ENCODE results near the gene DLG4. TPM values are rescaled to one million over a fixed set of nuclear protein-coding genes. Genes with fewer than 3 reads are reported as not detected.

Gene DLG4
- polyA plus RNA-seq, 4 donors = 21.1 to 53.3 (median 39.1) TPM

- DNase-seq (ENCODE audit: low read depth in 4 of 4, low spot score in 2 of 4) = no peak
Measured at GRCh38 chr17:7217113-7217987, 2.3 kb downstream of the DLG4 start.

GRCh38 chr17:7216242-7217112 lies 3.2 kb downstream of the DLG4 start:
- no peak for DNase-seq (ENCODE audit: low read depth in 4 of 4, low spot score in 2 of 4)

GRCh38 chr17:7215652-7216180 lies 3.9 kb downstream of the DLG4 start:
- DNase-seq (ENCODE audit: low read depth in 4 of 4, low spot score in 2 of 4) = no peak

- DNase-seq (ENCODE audit: low read depth in 4 of 4, low spot score in 2 of 4) = peak in 1 of 4 donors; percentile 90
Measured at GRCh38 chr17:7215136-7215638, 4.4 kb downstream of the DLG4 start.

GRCh38 chr17:7214300-7215135 lies 5.1 kb downstream of the DLG4 start:
- peak in 3 of 4 donors; percentile 96 to 98 (median 98) for DNase-seq (ENCODE audit: low read depth in 4 of 4, low spot score in 2 of 4)

DNA sequence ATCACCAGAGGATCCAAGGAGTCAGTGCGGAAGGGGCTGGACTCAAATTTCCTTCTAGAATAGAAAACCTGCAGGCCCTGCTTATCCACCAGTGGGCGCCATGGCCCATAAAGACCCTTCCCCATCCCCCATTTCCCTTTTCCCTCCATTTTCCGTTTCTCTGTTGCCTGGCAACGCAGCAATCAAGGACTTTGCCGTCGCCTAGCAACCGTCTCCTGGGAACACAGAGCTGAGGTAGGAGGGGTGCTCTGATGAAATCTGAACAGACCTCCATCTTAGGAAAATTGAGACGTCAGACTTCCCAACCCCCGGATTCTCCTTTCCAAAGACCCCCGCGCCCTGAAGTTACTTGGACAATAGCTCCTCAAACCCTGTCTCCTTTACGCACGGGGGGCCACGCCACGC lies 5.7 kb downstream of the DLG4 start:
- peak in 3 of 4 donors; percentile 84 to 94 (median 94) for DNase-seq (ENCODE audit: low read depth in 4 of 4, low spot score in 2 of 4)

- DNase-seq (ENCODE audit: low read depth in 4 of 4, low spot score in 2 of 4) = no peak
Measured at GRCh38 chr17:7211491-7212273, 8.0 kb downstream of the DLG4 start.

- DNase-seq (ENCODE audit: low read depth in 4 of 4, low spot score in 2 of 4) = no peak
Measured at GRCh38 chr17:7208754-7209460, 10.7 kb downstream of the DLG4 start.

DNA sequence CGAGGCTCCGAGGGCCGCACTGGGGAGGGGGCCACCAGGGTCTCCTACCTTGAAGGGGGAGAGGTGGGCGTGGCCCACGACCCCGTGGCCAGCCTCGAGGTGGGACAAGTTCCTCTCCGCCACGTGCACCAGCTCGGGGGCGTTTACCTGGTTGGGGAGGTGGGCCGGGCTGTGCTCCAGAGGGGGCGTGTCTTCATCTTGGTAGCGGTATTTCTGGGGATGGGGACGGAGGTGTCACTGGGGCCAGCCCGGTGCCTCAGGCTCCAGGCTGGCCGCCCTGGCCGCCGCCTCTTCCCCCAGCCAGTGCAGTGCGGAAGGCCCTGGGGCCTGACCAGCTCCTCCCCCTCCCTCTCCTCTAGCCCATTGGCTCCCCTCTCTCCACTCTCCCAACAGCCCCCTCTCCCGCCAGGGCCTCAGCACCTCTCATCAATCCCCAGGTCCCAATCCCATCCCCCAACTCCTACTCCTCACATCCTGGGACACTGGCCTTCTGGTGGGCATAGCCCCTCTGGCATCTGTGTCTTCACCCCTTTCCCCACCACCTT lies 11.5 kb downstream of the DLG4 start:
- no peak for DNase-seq (ENCODE audit: low read depth in 4 of 4, low spot score in 2 of 4)

- no peak for DNase-seq (ENCODE audit: low read depth in 4 of 4, low spot score in 2 of 4)
Measured at GRCh38 chr17:7207120-7208001, 12.3 kb downstream of the DLG4 start.

- DNase-seq (ENCODE audit: low read depth in 4 of 4, low spot score in 2 of 4) = no peak
Measured at GRCh38 chr17:7205561-7205960, 14.1 kb downstream of the DLG4 start.

DNA sequence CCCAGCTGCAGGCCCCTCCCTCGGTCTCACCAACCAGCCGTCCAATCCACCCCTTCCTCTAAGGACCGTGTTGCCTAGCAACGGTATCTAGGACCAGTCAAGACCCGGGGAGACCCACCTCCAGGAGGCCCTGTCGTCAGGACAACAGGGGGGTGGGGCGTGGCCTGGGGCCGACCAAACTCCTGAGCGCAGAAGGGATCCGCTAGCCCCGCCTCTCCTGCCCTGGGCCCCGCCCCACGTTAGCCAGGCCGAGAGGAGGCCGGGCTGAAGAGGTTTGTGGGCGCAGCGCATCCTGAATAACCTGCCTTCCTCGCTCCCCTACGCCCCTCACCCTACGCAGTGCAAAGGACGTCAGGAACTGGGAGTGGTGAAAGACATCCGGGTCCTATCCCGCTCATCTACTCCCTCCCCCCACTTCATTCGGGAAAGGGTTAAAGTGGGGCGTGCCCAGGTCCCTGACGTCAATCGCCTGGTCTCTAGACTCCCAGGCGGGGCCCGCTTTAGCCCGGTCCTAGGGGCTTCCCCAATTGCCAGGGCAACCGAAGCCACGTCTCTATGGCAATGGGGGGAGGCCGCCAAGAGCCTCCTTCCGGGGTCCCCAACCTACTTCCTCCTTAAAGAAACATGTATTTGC lies 14.7 kb downstream of the DLG4 start:
- DNase-seq (ENCODE audit: low read depth in 4 of 4, low spot score in 2 of 4) = peak in 2 of 4 donors; percentile 74 to 78

- no peak for DNase-seq (ENCODE audit: low read depth in 4 of 4, low spot score in 2 of 4)
Measured at GRCh38 chr17:7204336-7204735, 15.3 kb downstream of the DLG4 start.

GRCh38 chr17:7203391-7203790 lies 16.2 kb downstream of the DLG4 start:
- DNase-seq (ENCODE audit: low read depth in 4 of 4, low spot score in 2 of 4) = no peak

- DNase-seq (ENCODE audit: low read depth in 4 of 4, low spot score in 2 of 4) = no peak
Measured at GRCh38 chr17:7196651-7197401, 22.8 kb downstream of the DLG4 start.

DNA sequence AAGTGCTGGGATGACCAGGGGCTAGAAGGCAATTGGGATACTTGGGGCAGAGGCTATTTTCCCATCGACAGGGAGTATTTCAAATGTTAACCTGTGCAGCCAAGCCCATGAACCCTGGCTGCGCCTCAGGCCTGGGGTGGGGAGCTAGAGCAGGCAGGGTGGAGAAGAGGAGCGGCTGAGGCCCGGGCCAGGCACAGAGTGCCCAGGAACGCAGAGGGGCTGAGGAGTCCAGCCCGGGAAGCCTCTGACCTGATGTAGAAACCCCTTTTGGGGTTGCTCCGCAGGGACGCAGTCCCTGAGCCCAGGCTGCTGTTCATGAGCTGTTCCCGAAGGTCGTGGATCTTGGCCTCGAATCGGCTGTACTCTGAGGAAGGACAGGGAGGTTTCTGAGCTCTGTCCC lies 23.7 kb downstream of the DLG4 start:
- no peak for DNase-seq (ENCODE audit: low read depth in 4 of 4, low spot score in 2 of 4)

Measured in left renal cortex interstitium (tissue), 4 donors.